H1 (cell line): ENCODE measurements around the gene SERPINB6. TPM values are rescaled to one million over a fixed set of nuclear protein-coding genes. Genes with fewer than 3 reads are reported as not detected.

Source experiments
- KDM4A ChIP-seq: IDR thresholded peaks from one replicate; pipeline ENCODE4 v1.7.1; 2012; ENCODE audit warnings: low read depth, mild to moderate bottlenecking, moderate library complexity, low read length, inconsistent platforms; ENCODE audit not compliant: severe bottlenecking
- polyA plus RNA-seq, 7 experiments: library from polyadenylated mRNA; depleted of rRNA in 3 of 7; stranded (reverse) in 5 of 7; unstranded in 2 of 7; fragments of >200 nt in 5 of 7; fragments of 200-250 nt in 2 of 7; gene quantifications; 1 replicate in 5 of 7; 2 replicates in 1 of 7; 4 replicates in 1 of 7; pipeline versions ENCODE4 v1.2.1 to v1.2.3, GENCODE V29; 2011 to 2013; ENCODE audit warnings: missing spikeins in 2 of 7, mixed read lengths in 2 of 7
- total RNA-seq: library from RNA; stranded (reverse); fragmentation: NEBNext Ultra II Directional; extraction: Animal tissue kit (Norgen Biotek cat#: 25700); gene quantifications from 2 replicates; pipeline ENCODE4 v1.2.1, GENCODE V29; 2021

The SERPINB6 gene
- total and polyA plus RNA-seq, 2 of the 8 experiments (the other 6 are each of a cell fraction or from before 2014, with no cell fraction given) = 27.2 to 29.4 TPM

DNA sequence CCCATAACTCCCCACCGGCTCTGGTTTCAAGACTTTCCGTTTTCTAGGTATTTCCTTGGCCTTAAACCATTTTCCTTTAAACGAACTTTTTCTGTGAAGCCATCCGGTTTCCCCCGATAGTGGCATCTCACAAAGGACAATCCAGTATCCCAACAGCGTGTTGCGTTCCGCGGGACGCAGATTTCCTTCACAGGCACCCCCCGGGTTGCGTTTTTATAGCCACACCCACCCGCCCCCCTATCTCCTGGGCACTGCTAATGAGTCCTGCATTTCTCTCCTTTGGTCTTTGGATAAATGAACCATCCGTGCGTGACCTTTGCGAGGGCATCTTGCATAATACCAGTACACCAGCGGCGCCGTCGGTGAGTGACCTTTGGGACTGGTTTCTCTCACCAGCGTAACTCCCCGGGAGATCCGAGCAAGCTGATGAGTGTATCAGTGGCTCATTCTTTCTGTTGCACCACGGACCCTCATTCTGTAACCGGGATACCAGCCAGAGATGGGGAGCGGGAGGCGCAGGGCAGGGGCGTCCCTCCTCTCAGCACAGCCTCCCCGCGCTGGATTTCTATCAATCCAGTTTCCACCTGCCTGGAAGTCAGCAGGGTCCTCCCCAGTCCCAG, 27.7 kb upstream of the SERPINB6 start (continued):
- TF ChIP-seq KDM4A = peak; percentile 7
